Measurements from ENCODE around the gene RACGAP1.

Gene RACGAP1, protein sequence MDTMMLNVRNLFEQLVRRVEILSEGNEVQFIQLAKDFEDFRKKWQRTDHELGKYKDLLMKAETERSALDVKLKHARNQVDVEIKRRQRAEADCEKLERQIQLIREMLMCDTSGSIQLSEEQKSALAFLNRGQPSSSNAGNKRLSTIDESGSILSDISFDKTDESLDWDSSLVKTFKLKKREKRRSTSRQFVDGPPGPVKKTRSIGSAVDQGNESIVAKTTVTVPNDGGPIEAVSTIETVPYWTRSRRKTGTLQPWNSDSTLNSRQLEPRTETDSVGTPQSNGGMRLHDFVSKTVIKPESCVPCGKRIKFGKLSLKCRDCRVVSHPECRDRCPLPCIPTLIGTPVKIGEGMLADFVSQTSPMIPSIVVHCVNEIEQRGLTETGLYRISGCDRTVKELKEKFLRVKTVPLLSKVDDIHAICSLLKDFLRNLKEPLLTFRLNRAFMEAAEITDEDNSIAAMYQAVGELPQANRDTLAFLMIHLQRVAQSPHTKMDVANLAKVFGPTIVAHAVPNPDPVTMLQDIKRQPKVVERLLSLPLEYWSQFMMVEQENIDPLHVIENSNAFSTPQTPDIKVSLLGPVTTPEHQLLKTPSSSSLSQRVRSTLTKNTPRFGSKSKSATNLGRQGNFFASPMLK

DNA sequence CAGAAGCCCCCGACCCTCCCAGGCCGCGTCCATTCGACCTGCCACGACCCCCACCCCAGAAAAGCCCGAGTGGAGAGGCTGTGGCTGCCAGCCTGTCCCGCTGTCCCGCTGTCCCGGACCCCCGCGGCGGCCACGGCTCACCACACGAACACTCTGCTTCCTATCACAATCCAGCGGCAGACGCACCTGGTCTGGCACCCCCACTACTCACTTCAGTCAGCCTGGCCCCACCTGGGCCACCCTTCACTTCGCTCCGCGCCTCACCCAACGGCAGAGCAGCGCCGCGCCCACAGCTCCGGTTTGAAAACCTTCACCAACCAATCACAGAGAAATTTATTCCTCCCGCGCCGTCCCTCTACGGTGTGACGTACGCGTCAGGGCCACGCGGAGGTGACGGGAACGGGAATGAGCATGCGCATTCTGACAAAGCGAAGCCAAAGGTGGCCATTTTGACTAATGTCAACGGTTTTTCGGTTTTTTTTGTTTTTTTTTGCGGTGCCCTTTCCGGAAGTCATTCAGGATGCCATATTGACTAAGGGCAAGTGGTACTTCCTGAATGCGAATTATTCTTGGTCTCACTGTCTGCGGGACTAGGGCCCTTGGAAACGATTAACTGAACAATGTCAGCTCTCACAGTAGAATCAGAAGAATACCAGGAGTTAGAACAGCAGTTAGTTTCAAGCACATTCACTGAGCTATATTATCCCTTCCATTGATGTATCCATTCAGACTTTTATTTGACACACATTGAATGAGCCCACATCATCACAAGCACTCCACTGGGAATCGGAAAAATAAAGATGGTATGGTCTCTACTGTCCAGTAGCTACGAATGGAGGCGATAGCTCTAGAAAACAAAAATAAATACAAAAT lies at the start of gene RACGAP1:
RACGAP1 (minus strand) TSS at position 308 of the 873 bp plus-strand sequence. CDS start 8,779 bp downstream, outside the sequence.
- TF ChIP-seq, protein P1, sequence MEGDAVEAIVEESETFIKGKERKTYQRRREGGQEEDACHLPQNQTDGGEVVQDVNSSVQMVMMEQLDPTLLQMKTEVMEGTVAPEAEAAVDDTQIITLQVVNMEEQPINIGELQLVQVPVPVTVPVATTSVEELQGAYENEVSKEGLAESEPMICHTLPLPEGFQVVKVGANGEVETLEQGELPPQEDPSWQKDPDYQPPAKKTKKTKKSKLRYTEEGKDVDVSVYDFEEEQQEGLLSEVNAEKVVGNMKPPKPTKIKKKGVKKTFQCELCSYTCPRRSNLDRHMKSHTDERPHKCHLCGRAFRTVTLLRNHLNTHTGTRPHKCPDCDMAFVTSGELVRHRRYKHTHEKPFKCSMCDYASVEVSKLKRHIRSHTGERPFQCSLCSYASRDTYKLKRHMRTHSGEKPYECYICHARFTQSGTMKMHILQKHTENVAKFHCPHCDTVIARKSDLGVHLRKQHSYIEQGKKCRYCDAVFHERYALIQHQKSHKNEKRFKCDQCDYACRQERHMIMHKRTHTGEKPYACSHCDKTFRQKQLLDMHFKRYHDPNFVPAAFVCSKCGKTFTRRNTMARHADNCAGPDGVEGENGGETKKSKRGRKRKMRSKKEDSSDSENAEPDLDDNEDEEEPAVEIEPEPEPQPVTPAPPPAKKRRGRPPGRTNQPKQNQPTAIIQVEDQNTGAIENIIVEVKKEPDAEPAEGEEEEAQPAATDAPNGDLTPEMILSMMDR (IDR thresholded peaks at IDR 0.05; ENCODE audit: low read depth, low read length), result no peak
- H3K4me3 ChIP-seq (replicated peaks in 1 of 2; ENCODE audit: low read depth in 2 of 2, low read length in 2 of 2), result peak within 1 kb of the TSS; percentile 91 to 94
- DNase-seq (ENCODE audit: low read depth in 2 of 2), result peak; percentile 99

DNA sequence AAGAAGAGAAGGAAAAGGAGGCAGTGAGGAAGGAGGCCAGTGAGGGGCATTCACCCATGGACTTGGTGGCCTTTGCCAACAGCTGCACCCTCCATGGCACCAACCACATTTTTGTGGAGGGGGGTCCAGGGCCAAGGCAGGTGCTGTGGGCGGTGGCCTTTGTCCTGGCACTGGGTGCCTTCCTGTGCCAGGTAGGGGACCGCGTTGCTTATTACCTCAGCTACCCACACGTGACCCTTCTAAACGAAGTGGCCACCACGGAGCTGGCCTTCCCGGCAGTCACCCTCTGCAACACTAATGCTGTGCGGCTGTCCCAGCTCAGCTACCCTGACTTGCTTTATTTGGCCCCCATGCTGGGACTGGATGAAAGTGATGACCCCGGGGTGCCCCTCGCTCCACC lies 48.4 kb upstream of the RACGAP1 start:
- H3K4me3 ChIP-seq (replicated peaks in 1 of 2; ENCODE audit: low read depth in 2 of 2, low read length in 2 of 2), result no peak overlapping the region
- TF ChIP-seq, protein P1 (IDR thresholded peaks at IDR 0.05; ENCODE audit: low read depth, low read length), result no peak
- no peak for DNase-seq (ENCODE audit: low read depth in 2 of 2)

DNA sequence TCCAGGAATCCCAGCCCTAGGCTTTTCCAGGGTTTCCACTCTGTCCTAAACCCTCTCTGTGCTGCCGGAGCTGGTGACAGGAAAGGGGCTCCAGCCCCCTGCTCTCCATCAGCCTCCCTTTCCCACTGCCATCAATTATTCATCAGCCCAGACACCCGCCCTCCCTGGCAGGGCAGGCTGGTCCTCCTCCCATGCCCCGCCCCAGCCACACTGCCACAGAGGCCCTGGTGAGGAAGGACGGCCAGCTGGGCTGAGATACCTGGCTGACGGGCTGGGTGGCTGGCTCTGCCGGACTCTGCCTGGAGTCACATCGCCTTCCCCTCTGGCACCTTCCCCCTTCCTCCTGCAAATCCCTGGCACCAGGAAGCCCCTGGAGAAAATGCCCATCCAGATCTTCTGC lies 47.9 kb upstream of the RACGAP1 start:
- DNase-seq (ENCODE audit: low read depth in 2 of 2), result no peak
- H3K4me3 ChIP-seq (replicated peaks in 1 of 2; ENCODE audit: low read depth in 2 of 2, low read length in 2 of 2), result no peak overlapping the region
- TF ChIP-seq, protein P1 (IDR thresholded peaks at IDR 0.05; ENCODE audit: low read depth, low read length), result no peak

DNA sequence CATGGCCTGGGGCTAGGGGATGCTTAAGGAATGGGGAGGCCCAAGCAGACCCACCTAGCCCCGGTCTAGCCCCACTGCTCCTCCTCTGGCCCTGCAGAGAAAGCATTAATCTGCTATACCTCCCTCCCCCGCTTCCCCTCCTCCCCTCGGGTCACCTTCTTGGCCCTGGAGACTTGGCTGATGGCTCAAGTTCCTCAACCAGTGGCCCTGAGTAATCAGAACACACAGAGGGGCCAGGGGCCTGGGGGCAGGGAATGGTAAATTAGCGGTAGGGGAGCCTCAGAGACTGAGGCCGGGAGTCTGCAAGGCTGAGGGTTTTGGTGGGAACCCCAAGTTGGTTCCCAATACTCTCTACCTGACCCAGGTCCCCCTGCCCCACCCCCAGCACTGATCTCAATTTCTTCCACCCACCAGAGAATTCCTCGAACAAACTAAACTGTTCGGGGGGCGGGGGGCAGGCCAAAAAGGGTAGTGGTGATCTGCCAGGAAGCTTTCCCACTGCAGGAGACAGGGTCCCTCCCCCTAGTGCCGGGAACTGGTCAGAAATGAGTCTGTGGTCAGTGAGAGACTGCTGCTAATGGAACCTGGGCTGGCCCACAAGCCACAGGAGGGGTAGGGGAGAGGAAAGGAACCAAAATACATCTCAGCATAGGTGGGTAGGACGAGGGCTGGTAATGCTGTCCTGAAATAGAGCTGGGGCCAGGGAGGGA lies 47.1 kb upstream of the RACGAP1 start:
- TF ChIP-seq, protein P1 (IDR thresholded peaks at IDR 0.05; ENCODE audit: low read depth, low read length), result no peak
- H3K4me3 ChIP-seq (replicated peaks in 1 of 2; ENCODE audit: low read depth in 2 of 2, low read length in 2 of 2), result no peak overlapping the region
- DNase-seq (ENCODE audit: low read depth in 2 of 2), result no peak

DNA sequence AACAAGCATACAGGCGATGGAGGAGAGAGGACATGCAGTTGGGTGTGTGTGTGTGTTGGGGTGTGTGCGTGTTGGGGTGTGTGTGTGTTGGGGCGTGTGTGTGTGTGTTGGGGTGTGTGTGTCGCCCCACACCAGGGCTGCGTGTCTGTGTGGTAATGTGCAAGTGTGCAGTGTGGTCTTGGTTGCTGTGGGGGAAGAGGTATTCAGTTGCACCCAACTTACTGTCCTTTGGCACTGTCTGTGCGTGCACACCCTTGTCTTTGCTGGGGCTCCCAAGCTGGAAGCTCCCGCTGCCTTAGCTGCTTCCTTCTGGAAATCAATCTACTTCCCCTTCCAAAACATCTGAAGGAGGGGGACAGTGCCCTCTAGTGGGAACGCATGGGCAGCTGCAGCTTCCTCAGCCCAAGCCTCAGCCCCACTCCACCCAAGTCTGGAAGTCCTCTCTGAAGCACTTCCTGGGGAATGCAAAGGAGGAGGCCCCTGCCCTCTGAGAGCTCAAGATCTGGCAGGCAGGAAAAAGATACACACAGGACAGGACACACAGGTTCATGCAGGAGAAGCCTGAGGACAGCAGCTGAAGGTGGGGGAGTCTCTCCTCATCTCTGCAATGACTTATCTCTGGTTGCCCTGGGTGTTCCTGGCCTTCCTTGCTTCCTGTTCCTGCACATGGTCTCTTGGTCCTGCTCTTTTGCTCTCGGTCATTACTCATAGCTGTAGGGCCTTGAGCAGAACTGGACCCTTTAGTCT lies 45.2 kb upstream of the RACGAP1 start:
- TF ChIP-seq, protein P1 (IDR thresholded peaks at IDR 0.05; ENCODE audit: low read depth, low read length), result peak; percentile 98
- H3K4me3 ChIP-seq (replicated peaks in 1 of 2; ENCODE audit: low read depth in 2 of 2, low read length in 2 of 2), result no peak overlapping the region
- DNase-seq (ENCODE audit: low read depth in 2 of 2), result peak; percentile 90 to 94

All from cardiac fibroblast (primary cell).